ENCODE results near the gene COPS6.
A peak's percentile ranks its signal among the peaks of the same experiment; 100 is the strongest.

The COPS6 gene

GRCh38 chr7:100091411-100092181 lies 2.8 kb downstream of the COPS6 start:
- Histone ChIP-seq H3K36me3 (ENCODE audit: control insufficient read depth in 2 of 2, insufficient read depth in 1 of 2, low read length in 2 of 2) (peaks cover 30 to 64% of the 10 kb centered on the region in 2 experiments), H3K9me3 (ENCODE audit: control insufficient read depth, insufficient read depth, low read depth, low read length) (no peaks in the 10 kb centered on the region), H3K27ac (ENCODE audit: extremely low read depth, low read depth, low read length) (no peak overlapping the region; the same call in 1 of the 2 replicates), H3K4me1 (ENCODE audit: control insufficient read depth, insufficient read depth, low read length) (peaks cover 8% of the 10 kb centered on the region), H3K4me3 (ENCODE audit: low read depth, low read length) (no peak overlapping the region)
- ChIA-PET POLR2A (interaction anchor here (1.1 to 7.9 kb wide), 5 partner anchors 9 to 57 kb away, joined by 3 to 115 read pairs (median 4); partner anchors contain the start of genes AP4M1, LAMTOR4, MBLAC1 and MCM7), CTCF (interaction anchor here (0.7 kb wide), 1 partner anchor 9 kb away, joined by 3 read pairs; no protein-coding TSS in a partner anchor)
- TF ChIP-seq ZBTB48 (tag by site-specific recombination; IDR thresholded peaks at IDR 0.05) (peak; percentile 57; the same call in 1 of the 2 replicates), ZNF394 (tag by site-specific recombination; IDR thresholded peaks at IDR 0.05; ENCODE audit: borderline replicate concordance) (peak; percentile 10; the same call in 1 of the 2 replicates), ZNF48 (tag by site-specific recombination; IDR thresholded peaks at IDR 0.05) (no peak), SP2 (tag by site-specific recombination; IDR thresholded peaks at IDR 0.05) (0 out of 2 replicates have a peak, but pooled peaks have one; percentile 18), ZNF274 (IDR thresholded peaks at IDR 0.05; ENCODE audit: low read length) (no peak), ZNF274 (tag by site-specific recombination; IDR thresholded peaks at IDR 0.05; ENCODE audit: borderline replicate concordance) (no peak), ZEB2 (tag by site-specific recombination; IDR thresholded peaks at IDR 0.05) (peak; percentile 38; the same call in 1 of the 2 replicates), ZNF791 (tag by site-specific recombination; IDR thresholded peaks at IDR 0.05) (no peak), SALL2 (tag by site-specific recombination; IDR thresholded peaks at IDR 0.05; ENCODE audit: borderline replicate concordance) (no peak), ZBTB20 (tag by site-specific recombination; IDR thresholded peaks at IDR 0.05) (peak; percentile 48; the same call in 1 of the 2 replicates), SP7 (tag by site-specific recombination; IDR thresholded peaks at IDR 0.05) (0 out of 2 replicates have a peak, but pooled peaks have one; percentile 26), ZBTB44 (tag by site-specific recombination; IDR thresholded peaks at IDR 0.05) (peak; percentile 23; the same call in 1 of the 2 replicates), ZNF24 (tag by site-specific recombination; IDR thresholded peaks at IDR 0.05) (0 out of 2 replicates have a peak, but pooled peaks have one; percentile 15), ZNF692 (tag by site-specific recombination; IDR thresholded peaks at IDR 0.05) (0 out of 2 replicates have a peak, but pooled peaks have one; percentile 6), MZF1 (tag by site-specific recombination; IDR thresholded peaks at IDR 0.05; ENCODE audit: borderline replicate concordance) (peak; percentile 36), ZNF660 (tag by site-specific recombination; IDR thresholded peaks at IDR 0.05) (peak; percentile 16; the same call in 1 of the 2 replicates), ZNF776 (tag by site-specific recombination; IDR thresholded peaks at IDR 0.05; ENCODE audit: borderline replicate concordance) (no peak), ZBTB17 (tag by site-specific recombination; IDR thresholded peaks at IDR 0.05) (peak; percentile 51; the same call in 1 of the 2 replicates), INSM2 (tag by site-specific recombination; IDR thresholded peaks at IDR 0.05) (no peak), ZNF843 (tag by site-specific recombination; IDR thresholded peaks at IDR 0.05) (no peak), ZNF10 (tag by site-specific recombination; IDR thresholded peaks at IDR 0.05) (0 out of 2 replicates have a peak, but pooled peaks have one; percentile 10)
- TF ChIP-seq, protein P1, sequence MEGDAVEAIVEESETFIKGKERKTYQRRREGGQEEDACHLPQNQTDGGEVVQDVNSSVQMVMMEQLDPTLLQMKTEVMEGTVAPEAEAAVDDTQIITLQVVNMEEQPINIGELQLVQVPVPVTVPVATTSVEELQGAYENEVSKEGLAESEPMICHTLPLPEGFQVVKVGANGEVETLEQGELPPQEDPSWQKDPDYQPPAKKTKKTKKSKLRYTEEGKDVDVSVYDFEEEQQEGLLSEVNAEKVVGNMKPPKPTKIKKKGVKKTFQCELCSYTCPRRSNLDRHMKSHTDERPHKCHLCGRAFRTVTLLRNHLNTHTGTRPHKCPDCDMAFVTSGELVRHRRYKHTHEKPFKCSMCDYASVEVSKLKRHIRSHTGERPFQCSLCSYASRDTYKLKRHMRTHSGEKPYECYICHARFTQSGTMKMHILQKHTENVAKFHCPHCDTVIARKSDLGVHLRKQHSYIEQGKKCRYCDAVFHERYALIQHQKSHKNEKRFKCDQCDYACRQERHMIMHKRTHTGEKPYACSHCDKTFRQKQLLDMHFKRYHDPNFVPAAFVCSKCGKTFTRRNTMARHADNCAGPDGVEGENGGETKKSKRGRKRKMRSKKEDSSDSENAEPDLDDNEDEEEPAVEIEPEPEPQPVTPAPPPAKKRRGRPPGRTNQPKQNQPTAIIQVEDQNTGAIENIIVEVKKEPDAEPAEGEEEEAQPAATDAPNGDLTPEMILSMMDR (tag by site-specific recombination; IDR thresholded peaks at IDR 0.05) = peak; percentile 21; the same call in 1 of the 2 replicates
- TF ChIP-seq, protein P2, sequence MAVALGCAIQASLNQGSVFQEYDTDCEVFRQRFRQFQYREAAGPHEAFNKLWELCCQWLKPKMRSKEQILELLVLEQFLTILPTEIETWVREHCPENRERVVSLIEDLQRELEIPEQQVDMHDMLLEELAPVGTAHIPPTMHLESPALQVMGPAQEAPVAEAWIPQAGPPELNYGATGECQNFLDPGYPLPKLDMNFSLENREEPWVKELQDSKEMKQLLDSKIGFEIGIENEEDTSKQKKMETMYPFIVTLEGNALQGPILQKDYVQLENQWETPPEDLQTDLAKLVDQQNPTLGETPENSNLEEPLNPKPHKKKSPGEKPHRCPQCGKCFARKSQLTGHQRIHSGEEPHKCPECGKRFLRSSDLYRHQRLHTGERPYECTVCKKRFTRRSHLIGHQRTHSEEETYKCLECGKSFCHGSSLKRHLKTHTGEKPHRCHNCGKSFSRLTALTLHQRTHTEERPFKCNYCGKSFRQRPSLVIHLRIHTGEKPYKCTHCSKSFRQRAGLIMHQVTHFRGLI (tag by site-specific recombination; IDR thresholded peaks at IDR 0.05) = 0 out of 2 replicates have a peak, but pooled peaks have one; percentile 5
- TF ChIP-seq, protein P3, sequence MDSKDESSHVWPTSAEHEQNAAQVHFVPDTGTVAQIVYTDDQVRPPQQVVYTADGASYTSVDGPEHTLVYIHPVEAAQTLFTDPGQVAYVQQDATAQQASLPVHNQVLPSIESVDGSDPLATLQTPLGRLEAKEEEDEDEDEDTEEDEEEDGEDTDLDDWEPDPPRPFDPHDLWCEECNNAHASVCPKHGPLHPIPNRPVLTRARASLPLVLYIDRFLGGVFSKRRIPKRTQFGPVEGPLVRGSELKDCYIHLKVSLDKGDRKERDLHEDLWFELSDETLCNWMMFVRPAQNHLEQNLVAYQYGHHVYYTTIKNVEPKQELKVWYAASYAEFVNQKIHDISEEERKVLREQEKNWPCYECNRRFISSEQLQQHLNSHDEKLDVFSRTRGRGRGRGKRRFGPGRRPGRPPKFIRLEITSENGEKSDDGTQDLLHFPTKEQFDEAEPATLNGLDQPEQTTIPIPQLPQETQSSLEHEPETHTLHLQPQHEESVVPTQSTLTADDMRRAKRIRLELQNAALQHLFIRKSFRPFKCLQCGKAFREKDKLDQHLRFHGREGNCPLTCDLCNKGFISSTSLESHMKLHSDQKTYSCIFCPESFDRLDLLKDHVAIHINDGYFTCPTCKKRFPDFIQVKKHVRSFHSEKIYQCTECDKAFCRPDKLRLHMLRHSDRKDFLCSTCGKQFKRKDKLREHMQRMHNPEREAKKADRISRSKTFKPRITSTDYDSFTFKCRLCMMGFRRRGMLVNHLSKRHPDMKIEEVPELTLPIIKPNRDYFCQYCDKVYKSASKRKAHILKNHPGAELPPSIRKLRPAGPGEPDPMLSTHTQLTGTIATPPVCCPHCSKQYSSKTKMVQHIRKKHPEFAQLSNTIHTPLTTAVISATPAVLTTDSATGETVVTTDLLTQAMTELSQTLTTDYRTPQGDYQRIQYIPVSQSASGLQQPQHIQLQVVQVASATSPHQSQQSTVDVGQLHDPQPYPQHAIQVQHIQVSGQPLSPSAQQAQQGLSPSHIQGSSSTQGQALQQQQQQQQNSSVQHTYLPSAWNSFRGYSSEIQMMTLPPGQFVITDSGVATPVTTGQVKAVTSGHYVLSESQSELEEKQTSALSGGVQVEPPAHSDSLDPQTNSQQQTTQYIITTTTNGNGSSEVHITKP (tag by site-specific recombination; IDR thresholded peaks at IDR 0.05) = peak; percentile 79

Data from HEK293 (cell line).